LHCN-M2 (cell line): ENCODE results near the gene EXOC4. TPM values are rescaled to one million over a fixed set of nuclear protein-coding genes. Genes with fewer than 3 reads are reported as not detected.
"Not testable (repeated sequence)": the region's sequence is repeated elsewhere in the genome, so short reads cannot be mapped to it uniquely, and the experiment has no call there.

ENCODE experiments used
- DNase-seq: peaks from one replicate; pipeline ENCODE4 v3.0.0-alpha.2; 2012; ENCODE audit warnings: low read depth
- total RNA-seq: library from RNA; depleted of rRNA; stranded (reverse); fragments of >200 nt; gene quantifications from 2 replicates; pipeline ENCODE4 v1.2.3, GENCODE V29; 2014

Gene EXOC4
- total RNA-seq, 1 experiment from 2014 or later: 78.0 TPM

GRCh38 chr7:133618970-133619369 is 366.1 kb downstream of the EXOC4 start:
- no peak for DNase-seq

GRCh38 chr7:133619491-133619890 is 366.6 kb downstream of the EXOC4 start:
- no peak for DNase-seq

DNA sequence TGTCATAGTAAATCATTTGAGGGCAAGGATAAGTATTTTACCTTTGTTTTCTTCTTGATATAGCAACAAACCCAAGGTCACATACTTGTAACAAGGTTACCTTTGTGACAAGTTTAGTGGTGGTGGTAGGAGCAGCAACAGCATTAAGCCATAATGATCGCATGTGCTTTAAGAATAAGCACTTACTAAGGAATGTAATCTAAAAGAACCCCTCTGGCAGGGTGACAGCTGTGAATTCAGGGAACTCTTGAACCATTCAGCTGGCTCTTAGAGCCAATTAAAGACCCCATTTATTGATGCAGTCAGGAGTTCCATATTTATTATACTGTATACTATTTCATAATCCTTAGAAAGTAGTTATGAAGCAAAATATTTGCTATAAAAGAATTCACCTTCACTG is 370.8 kb downstream of the EXOC4 start:
- DNase-seq: no peak

DNA sequence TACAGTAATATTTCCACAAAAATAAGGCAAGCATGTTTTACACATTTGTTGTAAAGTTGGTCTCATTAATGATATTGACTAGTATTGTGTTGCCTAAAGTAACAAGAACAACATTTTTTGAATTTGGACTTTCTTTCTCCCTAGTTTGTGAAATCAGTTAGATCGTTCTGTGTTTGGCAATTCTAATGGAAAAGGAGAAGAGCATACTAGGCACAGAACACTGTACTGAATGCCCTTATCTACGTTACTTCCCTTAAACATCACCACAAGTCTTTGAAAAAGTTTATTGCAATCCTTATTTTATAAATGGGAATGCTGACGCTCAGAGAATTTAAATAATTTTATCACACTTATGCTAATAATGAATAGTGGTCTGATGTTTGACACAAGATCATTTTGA is 372.2 kb downstream of the EXOC4 start:
- DNase-seq: no peak

- DNase-seq: no peak
Observed at GRCh38 chr7:133629701-133630100, 376.8 kb downstream of the EXOC4 start.

DNA sequence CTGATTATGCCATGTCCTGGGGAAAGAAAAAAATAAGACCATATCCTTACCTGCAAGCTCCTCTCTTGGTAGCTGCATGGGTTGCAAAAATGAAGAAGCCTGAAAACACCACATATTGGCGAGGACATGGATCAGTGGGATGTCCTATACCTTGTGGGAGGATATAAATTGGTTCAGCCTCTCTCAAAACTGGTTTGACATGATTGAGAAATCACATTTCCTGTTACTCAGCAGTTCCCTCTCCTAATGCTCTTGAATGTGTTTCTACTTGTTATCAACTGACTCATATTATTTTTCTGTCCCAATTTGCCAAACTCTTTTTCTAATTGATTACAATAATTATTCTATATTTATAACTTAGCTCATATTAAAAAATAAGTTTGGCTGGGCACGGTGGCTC is 380.2 kb downstream of the EXOC4 start:
- DNase-seq: peak; percentile 45

DNA sequence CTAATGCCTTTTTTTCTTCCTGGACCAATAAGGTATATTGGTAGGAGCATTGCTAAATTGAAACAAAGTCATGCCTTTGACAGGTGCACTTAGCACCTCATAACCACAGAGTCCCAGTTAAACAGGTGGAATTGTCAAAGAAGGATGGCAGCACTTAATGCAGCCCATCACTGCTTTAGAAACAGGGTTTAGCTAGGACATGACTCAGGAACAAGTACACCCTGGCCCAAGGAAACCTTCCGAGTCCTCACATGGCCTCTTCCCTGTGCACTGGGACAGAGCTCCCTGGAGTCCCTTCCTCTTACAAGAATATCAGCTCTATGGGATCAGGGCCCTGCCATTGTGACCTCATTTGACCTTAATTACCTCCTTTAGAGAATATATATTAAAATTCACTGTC is 382.7 kb downstream of the EXOC4 start:
- no peak for DNase-seq

- no peak for DNase-seq
Observed at GRCh38 chr7:133638857-133639256, 386.0 kb downstream of the EXOC4 start.

- DNase-seq: no peak
Observed at GRCh38 chr7:133641436-133641835, 388.6 kb downstream of the EXOC4 start.

GRCh38 chr7:133642907-133643306 is 390.0 kb downstream of the EXOC4 start:
- peak; percentile 22 for DNase-seq

DNA sequence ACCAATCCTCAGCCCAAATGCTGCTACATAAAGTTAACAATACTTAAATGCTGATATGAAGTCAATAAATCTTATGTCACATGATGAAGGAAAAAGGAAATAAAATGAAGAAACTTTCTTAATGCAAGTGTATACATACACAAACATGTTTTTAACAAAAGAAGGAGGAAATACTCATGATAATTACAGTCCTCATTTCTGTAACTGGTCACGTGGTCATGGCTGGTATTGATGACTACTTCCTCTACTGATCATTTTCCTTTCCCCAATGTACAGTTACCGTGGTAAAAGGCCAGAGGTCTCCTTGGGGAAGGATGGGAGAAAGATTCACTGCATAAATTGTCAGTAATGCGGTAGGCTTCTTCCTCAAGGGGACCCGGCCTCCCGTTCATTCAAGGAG is 390.8 kb downstream of the EXOC4 start:
- not testable (repeated sequence) for DNase-seq

- no peak for DNase-seq
Observed at GRCh38 chr7:133645884-133646391, 393.1 kb downstream of the EXOC4 start.

GRCh38 chr7:133646472-133647315 is 393.8 kb downstream of the EXOC4 start:
- no peak for DNase-seq

GRCh38 chr7:133649593-133649992 is 396.7 kb downstream of the EXOC4 start:
- no peak for DNase-seq

DNA sequence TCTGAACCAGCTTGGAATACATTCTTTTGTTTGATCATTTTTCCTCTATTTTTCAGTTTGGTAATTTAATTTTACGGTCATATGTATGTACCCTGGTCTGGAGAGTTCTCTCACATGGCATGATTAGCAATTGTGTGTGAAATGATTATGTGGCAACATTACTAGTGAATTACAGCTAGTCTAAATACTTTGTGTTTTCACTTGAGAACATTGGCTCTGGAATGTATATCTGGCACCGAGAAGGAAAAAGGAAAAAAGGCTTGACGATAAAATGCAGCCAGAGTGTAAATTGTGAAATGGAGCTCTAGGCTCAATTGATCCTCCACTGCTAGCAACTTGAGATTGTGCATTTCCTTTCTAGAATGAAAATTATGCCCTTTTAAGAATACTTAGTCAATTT is 397.2 kb downstream of the EXOC4 start:
- DNase-seq: no peak

DNA sequence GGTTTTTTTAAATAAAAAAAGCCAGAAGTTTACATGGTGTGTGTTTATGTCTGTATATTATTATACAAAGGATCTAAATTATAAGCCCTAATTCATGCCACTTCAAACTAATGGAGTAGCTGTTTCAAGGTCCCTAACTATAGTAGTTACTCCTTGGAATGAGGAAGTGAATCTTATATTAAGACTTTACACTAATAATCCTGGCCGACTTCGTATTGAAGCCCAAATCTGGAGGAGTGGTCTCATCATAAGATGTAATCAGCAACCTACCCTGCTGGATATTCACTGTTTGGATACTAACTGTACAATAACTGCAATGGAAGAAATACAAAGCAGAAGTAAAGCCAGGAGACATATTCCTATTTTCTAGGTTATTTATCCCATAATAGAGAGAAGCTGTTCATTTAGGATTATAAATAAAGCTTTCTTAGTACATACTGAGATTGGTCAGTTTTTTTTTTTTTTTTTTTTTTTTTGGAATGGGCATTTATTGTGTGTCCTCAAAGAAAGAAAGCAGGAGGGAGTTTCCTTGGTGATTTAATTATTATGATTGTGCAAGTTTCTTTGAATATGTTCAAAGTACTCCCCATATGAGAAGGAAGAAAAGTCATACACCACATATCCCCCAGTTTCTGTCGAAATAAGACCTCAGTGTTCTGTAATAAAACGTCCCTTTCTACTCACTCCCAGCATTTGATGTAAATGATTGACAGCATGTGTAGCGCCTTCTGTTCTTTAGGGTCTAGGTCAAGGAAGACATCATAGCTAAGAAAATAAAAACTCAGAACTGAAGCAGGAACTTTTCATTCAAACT is 397.8 kb downstream of the EXOC4 start:
- DNase-seq: no peak

- DNase-seq: peak; percentile 54
Observed at GRCh38 chr7:133652547-133652946, 399.7 kb downstream of the EXOC4 start.

- DNase-seq: no peak
Observed at GRCh38 chr7:133654547-133654946, 401.7 kb downstream of the EXOC4 start.

DNA sequence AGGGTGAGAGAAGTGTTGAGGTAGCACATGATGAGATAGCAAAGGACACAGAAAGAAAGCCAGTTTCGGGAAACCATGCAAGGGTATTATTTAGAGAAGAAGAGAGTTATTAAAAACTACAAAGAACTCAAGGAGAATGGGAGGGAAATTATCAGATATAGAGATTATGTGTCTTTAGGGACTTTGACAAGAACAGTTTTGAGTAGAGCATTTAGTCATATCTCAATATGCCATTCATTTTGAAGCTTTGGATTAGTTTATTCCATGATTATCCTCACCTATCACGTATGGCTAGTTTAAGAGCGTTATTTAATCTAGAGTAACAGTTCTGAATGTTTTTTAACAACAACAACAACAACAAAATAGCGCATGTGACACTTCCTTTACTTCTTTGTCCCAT is 409.4 kb downstream of the EXOC4 start:
- no peak for DNase-seq

DNA sequence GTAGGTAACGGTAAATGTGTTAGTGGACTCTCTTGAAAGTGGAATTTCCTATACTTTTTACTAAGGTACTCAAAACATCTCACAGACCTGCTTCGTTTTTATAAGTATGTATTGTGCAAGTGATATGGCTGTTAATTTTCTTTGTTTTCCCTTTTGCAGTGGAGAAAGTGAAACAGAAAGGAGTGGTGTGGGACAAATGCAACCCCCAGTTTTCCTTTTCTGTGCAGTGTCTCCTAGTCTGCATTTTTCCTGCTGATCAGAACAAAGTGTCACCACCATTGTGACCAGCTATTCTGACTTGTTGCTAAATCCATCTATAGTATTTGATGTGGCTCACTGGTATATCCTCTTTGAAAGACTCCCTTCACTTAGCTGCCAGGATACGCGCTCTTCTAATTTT is 410.0 kb downstream of the EXOC4 start:
- DNase-seq: no peak

DNA sequence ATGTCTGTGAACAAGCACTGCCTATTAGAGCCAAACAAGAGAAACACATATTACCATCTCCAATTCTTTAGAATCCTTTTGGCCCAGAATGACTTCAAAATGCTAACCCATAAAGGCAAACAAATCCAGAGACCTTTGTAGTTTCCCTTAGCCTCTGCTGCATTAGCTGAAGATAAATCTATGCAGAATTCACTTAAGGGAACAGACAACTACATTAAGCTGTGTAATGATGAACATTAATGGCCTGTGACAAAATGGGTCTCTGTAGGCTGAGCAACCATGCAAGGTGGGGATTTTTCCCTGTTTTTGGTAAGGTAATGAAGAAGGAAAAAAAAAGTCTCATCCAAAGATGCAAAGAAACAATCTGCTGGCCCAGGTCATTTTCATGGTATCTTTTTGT is 411.6 kb downstream of the EXOC4 start:
- no peak for DNase-seq

GRCh38 chr7:133668296-133669060 is 415.6 kb downstream of the EXOC4 start:
- no peak for DNase-seq
